ENCODE results near the gene NXPE3. TPM values are rescaled to one million over a fixed set of nuclear protein-coding genes. Genes with fewer than 3 reads are reported as not detected.

The NXPE3 gene
- total RNA-seq, 2 experiments from 2014 or later: 37.4 to 37.5 TPM

GRCh38 chr3:101791778-101792177 is 12.8 kb downstream of the NXPE3 start:
- H3K27me3 ChIP-seq (ENCODE audit: control insufficient read depth in 1 of 2, insufficient read depth in 2 of 2, low read length in 2 of 2): no peaks in the 10 kb centered on the region
- Mint-ChIP-seq H3K27me3 (no peaks in the 10 kb centered on the region), H3K36me3 (ENCODE audit: low read depth) (peaks cover 97% of the 10 kb centered on the region), H3K4me3 (no peak overlapping the region), H3K9me3 (no peaks in the 10 kb centered on the region), H3K4me1 (ENCODE audit: low read depth) (peaks cover 83% of the 10 kb centered on the region), H3K27ac (peak overlapping the region; percentile 47)
- ChIA-PET POLR2A (interaction anchor here (1.9 kb wide), 1 partner anchor 13 kb away, joined by 7 read pairs; the partner anchor contains the start of gene NXPE3), CTCF (interaction anchor here (2.5 kb wide), 1 partner anchor 11 kb away, joined by 9 read pairs; no protein-coding TSS in a partner anchor)
- peaks cover 17% of the 10 kb centered on the region for H3K4me1 ChIP-seq (ENCODE audit: insufficient read depth, low read length)
- no peak overlapping the region for H3K4me3 ChIP-seq (ENCODE audit: low read length)
- DNase-seq (no peak), ATAC-seq (ENCODE audit: poor library complexity) (no peak)
- no peaks in the 10 kb centered on the region for H3K9me3 ChIP-seq (ENCODE audit: control insufficient read depth in 1 of 2, insufficient read depth in 1 of 2, low read length in 2 of 2)
- intact Hi-C loops (cut with DNase I, micrococcal nuclease): no loop called here
- TF ChIP-seq CTCF (IDR thresholded peaks at IDR 0.05): no peak
- peaks cover 68% of the 10 kb centered on the region for H3K36me3 ChIP-seq (ENCODE audit: insufficient read depth, low read length)
- no peak overlapping the region for H3K27ac ChIP-seq (ENCODE audit: low read depth in 1 of 2, low read length in 2 of 2)

- Histone ChIP-seq H3K4me1 (ENCODE audit: insufficient read depth, low read length) (peaks cover 13% of the 10 kb centered on the region), H3K27me3 (ENCODE audit: control insufficient read depth in 1 of 2, insufficient read depth in 2 of 2, low read length in 2 of 2) (no peaks in the 10 kb centered on the region), H3K36me3 (ENCODE audit: insufficient read depth, low read length) (peaks cover 37% of the 10 kb centered on the region), H3K4me3 (ENCODE audit: low read length) (no peak overlapping the region), H3K27ac (ENCODE audit: low read depth in 1 of 2, low read length in 2 of 2) (no peak overlapping the region), H3K9me3 (ENCODE audit: control insufficient read depth in 1 of 2, insufficient read depth in 1 of 2, low read length in 2 of 2) (no peaks in the 10 kb centered on the region)
- DNase-seq: no peak
- no peak for ATAC-seq (ENCODE audit: poor library complexity)
- Mint-ChIP-seq H3K4me1 (ENCODE audit: low read depth) (peaks cover 74% of the 10 kb centered on the region), H3K9me3 (no peaks in the 10 kb centered on the region), H3K36me3 (ENCODE audit: low read depth) (peaks cover 87% of the 10 kb centered on the region), H3K4me3 (no peak overlapping the region), H3K27me3 (no peaks in the 10 kb centered on the region), H3K27ac (peak overlapping the region; percentile 31)
- intact Hi-C loops (cut with DNase I, micrococcal nuclease): no loop called here
- ChIA-PET POLR2A (interaction anchor here (1.1 to 1.6 kb wide), 2 partner anchors 11 to 55 kb away, joined by 3 to 7 read pairs; no protein-coding TSS in a partner anchor), CTCF (interaction anchor here (1.7 to 1.8 kb wide), 2 partner anchors 10 to 13 kb away, joined by 4 to 6 read pairs; no protein-coding TSS in a partner anchor)
- no peak for TF ChIP-seq CTCF (IDR thresholded peaks at IDR 0.05)
Observed at GRCh38 chr3:101796077-101796680, 17.2 kb downstream of the NXPE3 start.

- peaks cover 8% of the 10 kb centered on the region for H3K4me1 ChIP-seq (ENCODE audit: insufficient read depth, low read length)
- Mint-ChIP-seq H3K4me3 (no peak overlapping the region), H3K9me3 (no peaks in the 10 kb centered on the region), H3K27ac (peak overlapping the region; percentile 52), H3K36me3 (ENCODE audit: low read depth) (peaks cover 79% of the 10 kb centered on the region), H3K4me1 (ENCODE audit: low read depth) (peaks cover 58% of the 10 kb centered on the region), H3K27me3 (no peaks in the 10 kb centered on the region)
- peak overlapping the region in 1 of 2 donors; percentile 9 for H3K27ac ChIP-seq (ENCODE audit: low read depth in 1 of 2, low read length in 2 of 2)
- intact Hi-C loops (cut with DNase I, micrococcal nuclease): loop anchor here (5.0 kb wide), 1 partner anchor 104 kb away; no protein-coding TSS in a partner anchor
- DNase-seq: no peak
- H3K4me3 ChIP-seq (ENCODE audit: low read length): no peak overlapping the region
- H3K27me3 ChIP-seq (ENCODE audit: control insufficient read depth in 1 of 2, insufficient read depth in 2 of 2, low read length in 2 of 2): no peaks in the 10 kb centered on the region
- H3K36me3 ChIP-seq (ENCODE audit: insufficient read depth, low read length): peaks cover 36% of the 10 kb centered on the region
- CTCF ChIA-PET: no interaction called here
- ATAC-seq (ENCODE audit: poor library complexity): no peak
- no peaks in the 10 kb centered on the region for H3K9me3 ChIP-seq (ENCODE audit: control insufficient read depth in 1 of 2, insufficient read depth in 1 of 2, low read length in 2 of 2)
- POLR2A ChIA-PET: interaction anchor here (1.0 kb wide), 1 partner anchor 21 kb away, joined by 3 read pairs; no protein-coding TSS in a partner anchor
- TF ChIP-seq CTCF (IDR thresholded peaks at IDR 0.05): no peak
Observed at GRCh38 chr3:101801174-101801573, 22.2 kb downstream of the NXPE3 start.
